Activated CD8-positive, alpha-beta memory T cell treated with anti-CD3 and anti-CD28 coated beads, Interleukin-2, amount 50 U/mL, for 24 hours (primary cell): Measurements from ENCODE around the gene C1orf50.

ENCODE experiments used
- DNase-seq: peaks from one replicate; pipeline ENCODE4 v3.0.0-alpha.2; 2020; ENCODE audit errors: extremely low read depth

Gene C1orf50

GRCh38 chr1:42758641-42759040 is 8.4 kb upstream of the C1orf50 start:
- no peak for DNase-seq

GRCh38 chr1:42759114-42759513 is 7.9 kb upstream of the C1orf50 start:
- DNase-seq = no peak

- DNase-seq = no peak
Observed at GRCh38 chr1:42761567-42761966, 5.5 kb upstream of the C1orf50 start.

GRCh38 chr1:42762269-42762668 is 4.8 kb upstream of the C1orf50 start:
- DNase-seq = no peak

- DNase-seq = no peak
Observed at GRCh38 chr1:42765269-42765668, 1.8 kb upstream of the C1orf50 start.

- DNase-seq = no peak
Observed at GRCh38 chr1:42765832-42766740, 963 bp upstream of the C1orf50 start.

- no peak for DNase-seq
Observed at GRCh38 chr1:42767510-42768000, 506 bp downstream of the C1orf50 start.

- DNase-seq = no peak
Observed at GRCh38 chr1:42768172-42768571, 1.1 kb downstream of the C1orf50 start.

GRCh38 chr1:42769811-42770210 is 2.8 kb downstream of the C1orf50 start:
- no peak for DNase-seq

- no peak for DNase-seq
Observed at GRCh38 chr1:42773420-42773819, 6.4 kb downstream of the C1orf50 start.

- no peak for DNase-seq
Observed at GRCh38 chr1:42774928-42775526, 8.0 kb downstream of the C1orf50 start.

- no peak for DNase-seq
Observed at GRCh38 chr1:42776502-42776901, 9.5 kb downstream of the C1orf50 start.

GRCh38 chr1:42777852-42778251 is 10.8 kb downstream of the C1orf50 start:
- DNase-seq = no peak

GRCh38 chr1:42779725-42780124 is 12.7 kb downstream of the C1orf50 start:
- DNase-seq = no peak

GRCh38 chr1:42780176-42780575 is 13.1 kb downstream of the C1orf50 start:
- DNase-seq = no peak

- no peak for DNase-seq
Observed at GRCh38 chr1:42783092-42783491, 16.0 kb downstream of the C1orf50 start.

GRCh38 chr1:42784547-42784945 is 17.5 kb downstream of the C1orf50 start:
- no peak for DNase-seq

GRCh38 chr1:42784946-42785693 is 18.1 kb downstream of the C1orf50 start, which contains the start of gene TMEM269:
Gene TMEM269, plus strand, starts transcription at chr1:42784991. Its CDS starts 4,903 bp downstream, at chr1:42789894.
- no peak for DNase-seq

GRCh38 chr1:42786097-42786496 is 19.0 kb downstream of the C1orf50 start:
- DNase-seq = no peak

- no peak for DNase-seq
Observed at GRCh38 chr1:42788021-42788420, 21.0 kb downstream of the C1orf50 start.

GRCh38 chr1:42793824-42794223 is 26.8 kb downstream of the C1orf50 start:
- no peak for DNase-seq

- no peak for DNase-seq
Observed at GRCh38 chr1:42797414-42797813, 30.4 kb downstream of the C1orf50 start.
